HEK293 (cell line): ENCODE results near the gene UFC1.

ENCODE experiments used
- ATF2 ChIP-seq: fragments of 450-650 bp; formaldehyde crosslinking; IDR thresholded peaks from 2 replicates; pipeline ENCODE4 v1.5.1; 2016; ENCODE audit warnings: missing biosample characterization, missing genetic modification characterization, low read depth
- BCL11B ChIP-seq: fragments of 450-650 bp; formaldehyde crosslinking; IDR thresholded peaks from 2 replicates; pipeline ENCODE4 v1.5.1; 2016; ENCODE audit warnings: low read depth, missing biosample characterization, missing genetic modification characterization
- GLIS1 ChIP-seq: fragments of 450-650 bp; formaldehyde crosslinking; IDR thresholded peaks from 2 replicates; pipeline ENCODE4 v1.5.1; 2016; ENCODE audit warnings: missing biosample characterization, missing genetic modification characterization
- KLF1 ChIP-seq: fragments of 450-650 bp; formaldehyde crosslinking; IDR thresholded peaks from 2 replicates; pipeline ENCODE4 v1.5.1; 2016; ENCODE audit warnings: missing biosample characterization, missing genetic modification characterization
- KLF9 ChIP-seq: fragments of 450-650 bp; formaldehyde crosslinking; IDR thresholded peaks from 2 replicates; pipeline ENCODE4 v1.5.1; 2016; ENCODE audit warnings: missing biosample characterization, missing genetic modification characterization, low read depth
- OVOL3 ChIP-seq: fragments of 450-650 bp; formaldehyde crosslinking; IDR thresholded peaks from 2 replicates; pipeline ENCODE4 v1.5.1; 2016; ENCODE audit warnings: missing biosample characterization, missing genetic modification characterization
- SCRT2 ChIP-seq: fragments of 450-650 bp; formaldehyde crosslinking; IDR thresholded peaks from 2 replicates; pipeline ENCODE4 v1.5.1; 2016; ENCODE audit warnings: missing biosample characterization, missing genetic modification characterization
- SETDB1 ChIP-seq: IDR thresholded peaks from one replicate; pipeline ENCODE4 v1.6.1; 2017; ENCODE audit warnings: mild to moderate bottlenecking, low read length, moderate library complexity, mixed read lengths; ENCODE audit not compliant: insufficient read length
- SP7 ChIP-seq: fragments of 450-650 bp; formaldehyde crosslinking; IDR thresholded peaks from 2 replicates; pipeline ENCODE4 v1.5.1; 2016; ENCODE audit warnings: missing biosample characterization, missing genetic modification characterization
- ZBTB1 ChIP-seq: fragments of 450-650 bp; formaldehyde crosslinking; IDR thresholded peaks from 2 replicates; pipeline ENCODE4 v1.5.1; 2016; ENCODE audit warnings: missing biosample characterization, missing genetic modification characterization
- ZBTB20 ChIP-seq: fragments of 450-650 bp; formaldehyde crosslinking; IDR thresholded peaks from 2 replicates; pipeline ENCODE4 v1.5.1; 2016; ENCODE audit warnings: missing biosample characterization, missing genetic modification characterization
- ZBTB7A ChIP-seq: fragments of 450-650 bp; formaldehyde crosslinking; IDR thresholded peaks from 2 replicates; pipeline ENCODE4 v1.5.1; 2016; ENCODE audit warnings: low read depth, missing biosample characterization, missing genetic modification characterization
- ZBTB8A ChIP-seq: fragments of 450-650 bp; formaldehyde crosslinking; IDR thresholded peaks from 2 replicates; pipeline ENCODE4 v1.5.1; 2016; ENCODE audit warnings: missing biosample characterization, missing genetic modification characterization
- ZIC2 ChIP-seq: fragments of 450-650 bp; formaldehyde crosslinking; IDR thresholded peaks from 2 replicates; pipeline ENCODE4 v1.5.1; 2016; ENCODE audit warnings: missing biosample characterization, missing genetic modification characterization
- ZNF10 ChIP-seq: fragments of 450-650 bp; formaldehyde crosslinking; IDR thresholded peaks from 2 replicates; pipeline ENCODE4 v1.5.1; 2017; ENCODE audit warnings: missing biosample characterization, missing genetic modification characterization
- ZNF132 ChIP-seq: fragments of 450-650 bp; formaldehyde crosslinking; IDR thresholded peaks from 2 replicates; pipeline ENCODE4 v1.5.1; 2017; ENCODE audit warnings: missing biosample characterization, missing genetic modification characterization, borderline replicate concordance
- ZNF221 ChIP-seq: fragments of 450-650 bp; formaldehyde crosslinking; IDR thresholded peaks from 2 replicates; pipeline ENCODE4 v1.5.1; 2017; ENCODE audit warnings: missing biosample characterization, missing genetic modification characterization, borderline replicate concordance
- ZNF239 ChIP-seq: fragments of 450-650 bp; formaldehyde crosslinking; IDR thresholded peaks from 2 replicates; pipeline ENCODE4 v1.5.1; 2016; ENCODE audit warnings: missing biosample characterization, missing genetic modification characterization
- ZNF24 ChIP-seq: fragments of 450-650 bp; formaldehyde crosslinking; IDR thresholded peaks from 2 replicates; pipeline ENCODE4 v1.5.1; 2016; ENCODE audit warnings: missing biosample characterization, missing genetic modification characterization
- ZNF248 ChIP-seq: fragments of 450-650 bp; formaldehyde crosslinking; IDR thresholded peaks from 2 replicates; pipeline ENCODE4 v1.5.1; 2017; ENCODE audit warnings: missing biosample characterization, missing genetic modification characterization
- ZNF324 ChIP-seq: fragments of 450-650 bp; formaldehyde crosslinking; IDR thresholded peaks from 2 replicates; pipeline ENCODE4 v1.5.1; 2016; ENCODE audit warnings: missing biosample characterization, missing genetic modification characterization
- ZNF391 ChIP-seq: fragments of 450-650 bp; formaldehyde crosslinking; IDR thresholded peaks from 2 replicates; pipeline ENCODE4 v1.5.1; 2016; ENCODE audit warnings: low read depth, missing biosample characterization, missing genetic modification characterization, borderline replicate concordance
- ZNF501 ChIP-seq: fragments of 450-650 bp; formaldehyde crosslinking; IDR thresholded peaks from 2 replicates; pipeline ENCODE4 v1.5.1; 2016; ENCODE audit warnings: missing biosample characterization, missing genetic modification characterization
- ZNF510 ChIP-seq: fragments of 450-650 bp; formaldehyde crosslinking; IDR thresholded peaks from 2 replicates; pipeline ENCODE4 v1.5.1; 2018; ENCODE audit warnings: mild to moderate bottlenecking, missing genetic modification characterization, missing biosample characterization; ENCODE audit not compliant: insufficient replicate concordance
- ZNF585B ChIP-seq: fragments of 450-650 bp; formaldehyde crosslinking; IDR thresholded peaks from 2 replicates; pipeline ENCODE4 v1.5.1; 2016; ENCODE audit warnings: missing biosample characterization, missing genetic modification characterization
- ZNF610 ChIP-seq: fragments of 450-650 bp; formaldehyde crosslinking; IDR thresholded peaks from 2 replicates; pipeline ENCODE4 v1.5.1; 2016; ENCODE audit warnings: missing biosample characterization, missing genetic modification characterization, borderline replicate concordance
- ZNF629 ChIP-seq: fragments of 450-650 bp; formaldehyde crosslinking; IDR thresholded peaks from 2 replicates; pipeline ENCODE4 v1.5.1; 2017; ENCODE audit warnings: missing biosample characterization, missing genetic modification characterization
- ZNF692 ChIP-seq: fragments of 450-650 bp; formaldehyde crosslinking; IDR thresholded peaks from 2 replicates; pipeline ENCODE4 v1.5.1; 2016; ENCODE audit warnings: missing biosample characterization, missing genetic modification characterization
- ZNF747 ChIP-seq: fragments of 450-650 bp; formaldehyde crosslinking; IDR thresholded peaks from 2 replicates; pipeline ENCODE4 v1.5.1; 2016; ENCODE audit warnings: missing biosample characterization, missing genetic modification characterization
- ZNF843 ChIP-seq: fragments of 450-650 bp; formaldehyde crosslinking; IDR thresholded peaks from 2 replicates; pipeline ENCODE4 v1.5.1; 2016; ENCODE audit warnings: missing biosample characterization, missing genetic modification characterization
- ZSCAN16 ChIP-seq: fragments of 450-650 bp; formaldehyde crosslinking; IDR thresholded peaks from 2 replicates; pipeline ENCODE4 v1.5.1; 2016; ENCODE audit warnings: missing biosample characterization, missing genetic modification characterization
- ZSCAN23 ChIP-seq: fragments of 450-650 bp; formaldehyde crosslinking; IDR thresholded peaks from 2 replicates; pipeline ENCODE4 v1.5.1; 2016; ENCODE audit warnings: missing biosample characterization, missing genetic modification characterization
- TF ChIP-seq, protein P1 (sequence below): fragments of 450-650 bp; formaldehyde crosslinking; IDR thresholded peaks from 2 replicates; pipeline ENCODE4 v1.5.1; 2016; ENCODE audit warnings: missing biosample characterization, missing genetic modification characterization
- TF ChIP-seq, protein P2 (sequence below): fragments of 450-650 bp; formaldehyde crosslinking; optimal IDR thresholded peaks from 2 replicates; pipeline ENCODE3; 2016; ENCODE audit warnings: missing biosample characterization, mild to moderate bottlenecking, missing genetic modification characterization

Gene UFC1

DNA sequence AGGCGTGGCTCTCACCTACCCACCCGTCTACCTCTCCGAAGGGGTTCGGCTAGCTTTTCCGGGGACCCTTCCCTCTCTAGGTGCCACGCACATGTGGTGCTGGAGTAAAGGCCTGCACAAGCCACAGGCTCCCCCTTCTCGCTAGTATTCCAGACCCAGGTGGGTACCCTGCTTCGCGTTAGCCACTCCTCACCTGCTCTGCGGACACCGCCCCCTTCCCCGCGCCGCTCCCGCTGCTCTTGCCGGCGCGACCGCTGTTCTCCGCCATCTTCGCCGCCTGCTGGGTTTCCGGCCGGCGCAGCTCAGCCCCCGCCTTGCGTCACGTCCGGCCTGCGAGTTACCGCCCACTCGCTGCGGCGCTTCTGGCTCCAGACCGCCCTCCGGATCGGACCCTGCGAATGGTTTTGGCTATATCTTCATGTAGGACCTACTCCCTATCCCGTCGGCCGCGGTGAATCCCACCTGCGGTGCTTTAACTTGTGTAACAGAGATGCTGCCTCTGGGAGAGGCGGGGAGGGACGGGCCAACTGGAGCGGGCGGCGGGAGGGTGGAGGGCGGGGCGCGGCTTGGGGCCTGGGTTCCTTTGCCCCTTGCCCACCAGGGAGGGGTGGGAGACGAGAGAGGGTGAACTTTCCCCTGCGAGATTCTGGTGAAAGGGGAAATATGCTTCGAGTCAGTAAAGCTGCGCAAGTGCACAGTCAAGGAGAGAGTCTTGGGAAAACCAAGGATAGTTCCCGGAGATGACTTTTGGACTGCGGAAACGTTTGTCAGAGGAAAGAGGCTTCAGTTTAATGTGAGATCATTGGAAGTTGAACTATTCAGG, 35.8 kb upstream of the UFC1 start, which contains the start of the genes NIT1 and PFDN2 (continued):
- TF ChIP-seq ZNF510 (tag by site-specific recombination) (no peak), ZBTB8A (tag by site-specific recombination) (no peak; the same call in 1 of the 2 replicates), ZIC2 (tag by site-specific recombination) (peak; percentile 93), ZBTB20 (peak; percentile 71; the same call in 1 of the 2 replicates), ZNF10 (tag by site-specific recombination) (peak; percentile 49; the same call in 1 of the 2 replicates), GLIS1 (tag by site-specific recombination) (peak; percentile 70), ZNF747 (tag by site-specific recombination) (no peak), BCL11B (tag by site-specific recombination) (no peak), KLF9 (tag by site-specific recombination) (peak; percentile 96), ZBTB1 (no peak), ZNF391 (tag by site-specific recombination) (peak; percentile 90; the same call in 1 of the 2 replicates), ZNF324 (tag by site-specific recombination) (peak; percentile 82; the same call in 1 of the 2 replicates), ZSCAN16 (tag by site-specific recombination) (peak; percentile 59; the same call in 1 of the 2 replicates), ZNF692 (tag by site-specific recombination) (peak; percentile 66), ZNF501 (tag by site-specific recombination) (peak; percentile 87), KLF1 (tag by site-specific recombination) (peak; percentile 67; the same call in 1 of the 2 replicates), ZNF24 (peak; percentile 60; the same call in 1 of the 2 replicates), ATF2 (no peak), ZNF610 (tag by site-specific recombination) (peak; percentile 98), ZNF629 (peak; percentile 85), ZNF843 (tag by site-specific recombination) (peak; percentile 57), SCRT2 (peak; percentile 72; the same call in 1 of the 2 replicates), SETDB1 (no peak), OVOL3 (tag by site-specific recombination) (0 out of 2 replicates have a peak, but pooled peaks have one; percentile 35), ZNF132 (tag by site-specific recombination) (no peak), ZBTB7A (0 out of 2 replicates have a peak, but pooled peaks have one; percentile 73), SP7 (tag by site-specific recombination) (peak; percentile 79), ZSCAN23 (tag by site-specific recombination) (0 out of 2 replicates have a peak, but pooled peaks have one; percentile 20), ZNF585B (tag by site-specific recombination) (no peak), ZNF239 (tag by site-specific recombination) (no peak), ZNF248 (tag by site-specific recombination) (no peak), ZNF221 (no peak)
- TF ChIP-seq, protein P1, sequence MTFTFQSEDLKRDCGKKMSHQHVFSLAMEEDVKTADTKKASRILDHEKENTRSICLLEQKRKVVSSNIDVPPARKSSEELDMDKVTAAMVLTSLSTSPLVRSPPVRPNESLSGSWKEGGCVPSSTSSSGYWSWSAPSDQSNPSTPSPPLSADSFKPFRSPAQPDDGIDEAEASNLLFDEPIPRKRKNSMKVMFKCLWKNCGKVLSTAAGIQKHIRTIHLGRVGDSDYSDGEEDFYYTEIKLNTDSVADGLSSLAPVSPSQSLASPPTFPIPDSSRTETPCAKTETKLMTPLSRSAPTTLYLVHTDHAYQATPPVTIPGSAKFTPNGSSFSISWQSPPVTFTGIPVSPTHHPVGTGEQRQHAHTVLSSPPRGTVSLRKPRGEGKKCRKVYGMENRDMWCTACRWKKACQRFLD (tag by site-specific recombination): peak; percentile 89
- TF ChIP-seq, protein P2, sequence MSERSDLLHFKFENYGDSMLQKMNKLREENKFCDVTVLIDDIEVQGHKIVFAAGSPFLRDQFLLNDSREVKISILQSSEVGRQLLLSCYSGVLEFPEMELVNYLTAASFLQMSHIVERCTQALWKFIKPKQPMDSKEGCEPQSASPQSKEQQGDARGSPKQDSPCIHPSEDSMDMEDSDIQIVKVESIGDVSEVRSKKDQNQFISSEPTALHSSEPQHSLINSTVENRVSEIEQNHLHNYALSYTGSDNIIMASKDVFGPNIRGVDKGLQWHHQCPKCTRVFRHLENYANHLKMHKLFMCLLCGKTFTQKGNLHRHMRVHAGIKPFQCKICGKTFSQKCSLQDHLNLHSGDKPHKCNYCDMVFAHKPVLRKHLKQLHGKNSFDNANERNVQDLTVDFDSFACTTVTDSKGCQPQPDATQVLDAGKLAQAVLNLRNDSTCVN: peak; percentile 86
